Immature natural killer cell (primary cell): ENCODE measurements around the gene APBB1IP. TPM values are rescaled to one million over a fixed set of nuclear protein-coding genes. Genes with fewer than 3 reads are reported as not detected.
A peak's percentile ranks its signal among the peaks of the same experiment; 100 is the strongest.
"Not testable (repeated sequence)": the region's sequence is repeated elsewhere in the genome, so short reads cannot be mapped to it uniquely, and the experiment has no call there.

Experiments used
- DNase-seq, 3 donors: peaks; one replicate each; pipeline ENCODE4 v3.0.0; 2022; ENCODE audit warnings: mixed read lengths in 1 of 3
- H3K27ac Mint-ChIP-seq, 6 donors: one replicate each; pipeline ENCODE4 v1.8.0; 2020; ENCODE audit warnings: mixed read lengths in 6 of 6, mild to moderate bottlenecking in 5 of 6, inconsistent platforms in 4 of 6, moderate library complexity in 3 of 6
- H3K27me3 Mint-ChIP-seq, 3 donors: one replicate each; pipeline ENCODE4 v1.8.0; 2020 to 2021; ENCODE audit warnings: low read depth in 3 of 3, mild to moderate bottlenecking in 3 of 3, mixed read lengths in 3 of 3, moderate library complexity in 3 of 3, inconsistent platforms in 1 of 3
- H3K36me3 Mint-ChIP-seq, 3 donors: one replicate each; pipeline ENCODE4 v1.8.0; 2020; ENCODE audit warnings: mixed read lengths in 3 of 3, inconsistent platforms in 2 of 3, mild to moderate bottlenecking in 2 of 3
- H3K4me1 Mint-ChIP-seq, 2 donors: one replicate each; pipeline ENCODE4 v1.8.0; 2020; ENCODE audit warnings: inconsistent platforms in 2 of 2, mild to moderate bottlenecking in 2 of 2, mixed read lengths in 2 of 2, moderate library complexity in 1 of 2
- H3K4me3 Mint-ChIP-seq, 5 donors: one replicate each; pipeline ENCODE4 v1.8.0; 2020; ENCODE audit warnings: mild to moderate bottlenecking in 5 of 5, mixed read lengths in 5 of 5, inconsistent platforms in 3 of 5, moderate library complexity in 3 of 5
- H3K9me3 Mint-ChIP-seq, 6 donors: one replicate each; pipeline ENCODE4 v1.8.0; 2020; ENCODE audit warnings: mild to moderate bottlenecking in 6 of 6, mixed read lengths in 6 of 6, inconsistent platforms in 4 of 6, moderate library complexity in 3 of 6
- polyA plus RNA-seq, 3 donors: library from polyadenylated mRNA; unstranded; fragments of 300-500 nt; fragmentation: Illumina TruSeq; gene quantifications; one replicate each; pipeline ENCODE4 v1.2.3, GENCODE V29; 2021

APBB1IP gene
- polyA plus RNA-seq, 3 donors from 2014 or later = 22.0 to 83.5 (median 29.8) TPM

DNA sequence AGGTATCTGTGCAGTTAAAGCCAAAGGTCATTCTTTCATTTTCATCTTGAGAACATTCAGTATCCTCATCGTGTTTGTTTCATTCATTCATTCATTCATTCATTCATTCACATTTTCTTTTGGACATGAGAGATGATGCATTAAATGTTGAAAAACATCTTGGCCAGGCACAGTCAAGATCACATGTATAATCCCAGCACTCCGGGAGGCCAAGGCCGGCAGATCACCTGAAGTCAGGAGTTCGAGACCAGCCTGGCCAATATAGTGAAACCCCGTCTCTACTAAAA lies 34.3 kb downstream of the APBB1IP start:
- Mint-ChIP-seq H3K27me3 (peaks cover 0 to 4% (median 2%) of the 10 kb centered on the region in 3 donors), H3K36me3 (peaks cover 0 to 21% (median 6%) of the 10 kb centered on the region in 3 donors), H3K9me3 (no peaks in the 10 kb centered on the region), H3K27ac (peak overlapping the region in 5 of 6 donors; percentile 67 to 92 (median 85)), H3K4me3 (peak overlapping the region in 3 of 5 donors; percentile 1 to 59 (median 12)), H3K4me1 (peaks cover 89 to 94% of the 10 kb centered on the region in 2 donors)
- DNase-seq = no peak

DNA sequence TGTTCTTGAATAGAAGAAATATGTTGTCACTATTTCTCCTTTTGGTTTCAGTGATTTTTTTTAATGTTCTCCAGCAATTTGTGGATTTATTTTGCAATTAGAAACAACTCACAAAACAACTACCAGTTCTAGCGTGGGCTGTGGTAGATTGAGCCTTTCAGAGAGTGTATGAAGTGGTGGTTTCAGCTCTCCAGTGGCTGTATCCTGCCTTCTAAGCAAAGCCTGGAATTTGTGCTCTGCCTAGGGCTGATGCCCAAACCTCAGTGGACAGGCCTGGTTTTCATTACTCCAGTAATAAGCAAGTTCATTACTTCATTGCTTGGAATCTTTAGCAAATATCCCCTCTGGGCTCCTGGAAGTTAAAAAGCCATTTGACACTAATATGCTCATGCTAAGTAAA lies 35.9 kb downstream of the APBB1IP start:
- H3K9me3 Mint-ChIP-seq = no peaks in the 10 kb centered on the region
- H3K27me3 Mint-ChIP-seq = peaks cover 0 to 8% (median 0%) of the 10 kb centered on the region in 3 donors
- no peak for DNase-seq
- peak overlapping the region; percentile 81 to 91 (median 88) for H3K27ac Mint-ChIP-seq
- H3K4me3 Mint-ChIP-seq = peak overlapping the region; percentile 31 to 63 (median 54)
- H3K4me1 Mint-ChIP-seq = peaks cover 89 to 94% of the 10 kb centered on the region in 2 donors
- H3K36me3 Mint-ChIP-seq = peaks cover 0 to 22% (median 12%) of the 10 kb centered on the region in 3 donors

DNA sequence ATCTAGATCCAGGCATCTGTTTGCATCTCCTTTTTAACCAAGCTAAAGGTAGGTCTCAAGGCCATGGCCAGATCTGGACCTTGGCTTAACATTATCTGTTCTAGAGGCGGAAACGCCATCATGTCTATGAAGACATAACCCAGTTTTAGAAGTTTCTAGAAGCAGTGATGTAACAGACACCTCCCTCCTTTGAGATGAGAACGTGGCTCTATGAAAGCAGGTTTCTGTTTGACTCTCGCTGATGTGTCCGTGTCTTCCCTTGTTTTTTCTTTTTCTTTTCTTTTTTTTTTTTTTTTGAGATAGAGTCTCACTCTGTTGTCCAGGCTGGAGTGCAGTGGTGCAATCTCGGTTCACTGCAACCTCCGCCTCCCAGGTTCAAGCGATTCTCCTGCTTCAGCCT lies 36.7 kb downstream of the APBB1IP start:
- Mint-ChIP-seq H3K4me3 (peak overlapping the region; percentile 13 to 72 (median 62)), H3K4me1 (peaks cover 84 to 91% of the 10 kb centered on the region in 2 donors), H3K27ac (peak overlapping the region; percentile 81 to 91 (median 88)), H3K36me3 (peaks cover 0 to 22% (median 16%) of the 10 kb centered on the region in 3 donors)
- not testable (repeated sequence) for H3K9me3 Mint-ChIP-seq, H3K27me3 Mint-ChIP-seq, DNase-seq

DNA sequence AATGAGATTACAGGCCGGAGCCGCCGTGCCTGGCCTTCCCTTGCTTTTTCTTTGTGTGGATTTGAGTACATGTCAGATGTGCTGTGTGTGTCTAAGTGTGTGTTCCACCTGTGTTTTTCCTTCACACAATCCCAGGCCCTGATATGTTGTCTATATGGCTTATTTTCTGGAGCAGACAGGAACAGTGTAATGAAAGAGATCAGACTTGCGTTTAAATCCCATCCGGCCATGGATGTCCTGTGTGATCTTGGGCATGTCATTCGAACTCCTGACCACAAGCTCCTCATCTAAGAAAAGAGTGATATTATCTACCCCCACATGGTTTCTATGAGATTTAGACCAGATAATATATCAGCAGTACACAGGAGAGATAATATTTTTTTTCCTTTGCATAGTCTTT lies 37.2 kb downstream of the APBB1IP start:
- H3K27me3 Mint-ChIP-seq = peaks cover 0 to 10% (median 4%) of the 10 kb centered on the region in 3 donors
- no peak for DNase-seq
- no peaks in the 10 kb centered on the region for H3K9me3 Mint-ChIP-seq
- H3K27ac Mint-ChIP-seq = peak overlapping the region; percentile 81 to 91 (median 88)
- peak overlapping the region; percentile 13 to 72 (median 62) for H3K4me3 Mint-ChIP-seq
- H3K4me1 Mint-ChIP-seq = peaks cover 85 to 92% of the 10 kb centered on the region in 2 donors
- peaks cover 0 to 22% (median 19%) of the 10 kb centered on the region in 3 donors for H3K36me3 Mint-ChIP-seq

DNA sequence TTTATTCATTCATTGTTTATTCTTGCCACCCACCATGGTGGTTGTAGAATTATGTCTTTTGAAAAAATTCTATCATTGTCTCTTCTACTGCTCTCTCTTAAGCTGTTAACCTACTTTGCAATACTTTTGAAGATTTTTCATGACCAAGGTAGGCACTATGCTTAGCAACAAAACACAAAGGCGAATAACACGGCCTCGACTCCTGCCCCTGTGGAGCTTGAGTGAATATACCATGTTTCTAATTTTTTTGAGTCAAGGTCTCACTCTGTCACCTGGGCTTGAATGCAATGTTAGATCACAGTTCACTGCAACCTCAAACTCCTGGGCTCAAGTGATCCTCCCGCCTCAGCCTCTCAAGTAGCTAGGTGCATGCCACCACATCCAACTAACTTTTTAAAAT lies 39.4 kb downstream of the APBB1IP start:
- H3K4me1 Mint-ChIP-seq = peaks cover 82 to 92% of the 10 kb centered on the region in 2 donors
- H3K4me3 Mint-ChIP-seq = peak overlapping the region in 3 of 5 donors; percentile 14 to 33 (median 19)
- H3K9me3 Mint-ChIP-seq = no peaks in the 10 kb centered on the region

DNA sequence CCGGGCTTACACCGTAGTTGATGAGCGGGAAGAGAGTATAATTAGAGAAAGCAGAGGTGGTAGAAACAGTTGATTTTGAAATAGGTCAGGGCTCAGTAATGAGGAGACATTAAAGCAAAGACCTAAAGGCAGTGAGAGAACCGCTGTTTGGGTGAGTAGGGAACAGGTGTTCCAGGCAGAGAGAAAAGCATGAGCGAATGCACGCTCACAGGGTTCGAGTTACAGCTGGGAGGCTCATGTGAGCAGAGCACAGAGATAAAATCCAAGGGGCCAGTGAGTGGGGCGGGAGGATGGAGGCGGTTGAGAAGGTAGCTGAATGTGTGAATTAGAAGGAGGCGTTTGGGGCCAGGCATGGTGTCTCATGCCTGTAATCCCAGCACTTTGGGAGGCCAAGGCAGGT lies 39.9 kb downstream of the APBB1IP start:
- H3K4me3 Mint-ChIP-seq = peak overlapping the region; percentile 40 to 86 (median 76)
- no peaks in the 10 kb centered on the region for H3K9me3 Mint-ChIP-seq
- peaks cover 82 to 91% of the 10 kb centered on the region in 2 donors for H3K4me1 Mint-ChIP-seq
- peaks cover 0 to 19% (median 11%) of the 10 kb centered on the region in 3 donors for H3K36me3 Mint-ChIP-seq
- H3K27ac Mint-ChIP-seq = peak overlapping the region; percentile 79 to 91 (median 85)
- no peak for DNase-seq
- peaks cover 0 to 16% (median 4%) of the 10 kb centered on the region in 3 donors for H3K27me3 Mint-ChIP-seq

More for the DNA sequence above, 39.4 kb downstream of the APBB1IP start:
- Mint-ChIP-seq H3K27me3 (peaks cover 0 to 16% (median 4%) of the 10 kb centered on the region in 3 donors), H3K27ac (peak overlapping the region; percentile 79 to 91 (median 85)), H3K36me3 (peaks cover 0 to 19% (median 12%) of the 10 kb centered on the region in 3 donors)
- no peak for DNase-seq

DNA sequence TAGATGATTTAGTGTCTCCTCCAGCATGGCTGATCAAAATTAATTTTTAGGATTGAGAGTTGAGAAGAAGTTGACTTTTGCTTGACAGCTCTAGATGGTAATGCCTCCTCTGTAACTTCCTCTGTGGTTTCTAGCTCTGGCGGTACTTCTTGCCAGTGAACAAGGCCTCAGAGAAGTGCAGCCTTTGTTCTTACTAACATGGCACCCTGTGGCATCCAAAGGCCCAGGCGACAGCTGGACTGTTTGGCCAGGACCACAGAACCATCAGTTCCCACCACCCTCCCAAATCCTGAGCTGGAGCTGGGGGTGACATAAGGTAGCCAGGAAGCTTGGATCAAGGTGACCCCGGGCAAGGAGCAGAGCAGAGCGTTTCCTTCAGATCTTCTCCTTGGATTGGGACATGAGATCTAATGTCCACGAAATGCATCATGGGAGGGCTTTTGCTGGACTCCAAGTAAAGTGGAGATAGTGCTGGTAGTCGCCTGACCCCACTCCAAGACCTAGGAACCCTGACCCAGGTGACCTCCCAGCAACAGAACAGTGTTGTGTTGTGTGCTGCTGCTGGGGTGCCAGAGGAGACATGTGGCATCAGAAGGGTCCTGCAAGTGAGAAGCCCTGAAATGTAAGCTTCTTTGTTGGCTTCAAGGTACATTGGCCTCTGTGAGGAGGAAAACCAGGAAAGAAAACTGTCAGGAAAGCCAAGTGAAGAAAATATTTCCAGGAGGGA lies 41.8 kb downstream of the APBB1IP start:
- peaks cover 0 to 16% (median 4%) of the 10 kb centered on the region in 3 donors for H3K27me3 Mint-ChIP-seq
- H3K36me3 Mint-ChIP-seq = peaks cover 0 to 19% (median 11%) of the 10 kb centered on the region in 3 donors
- peak; percentile 47 to 56 (median 48) for DNase-seq
- no peaks in the 10 kb centered on the region for H3K9me3 Mint-ChIP-seq
- H3K4me1 Mint-ChIP-seq = peaks cover 79 to 88% of the 10 kb centered on the region in 2 donors
- H3K27ac Mint-ChIP-seq = peak overlapping the region; percentile 95 to 98 (median 97)
- H3K4me3 Mint-ChIP-seq = peak overlapping the region; percentile 66 to 92 (median 81)

DNA sequence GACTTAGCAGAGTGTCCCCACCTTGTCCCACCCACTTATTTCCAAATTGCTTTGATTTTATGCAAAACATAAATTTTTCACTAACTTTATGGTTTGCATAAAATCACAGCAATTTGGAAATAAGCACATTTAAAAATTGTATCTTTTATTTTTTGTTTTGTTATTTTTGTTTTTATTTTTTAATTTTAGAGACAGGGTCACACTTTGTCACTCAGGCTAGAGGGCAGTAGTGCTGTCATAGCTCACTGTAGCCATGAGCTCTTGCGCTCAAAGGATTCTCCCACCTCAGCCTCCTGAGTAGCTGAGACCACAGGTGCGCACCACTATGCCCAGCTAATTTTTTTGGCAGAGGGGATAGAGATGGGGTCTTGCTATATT lies 43.2 kb downstream of the APBB1IP start:
- Mint-ChIP-seq H3K27ac (peak overlapping the region; percentile 96 to 98 (median 97)), H3K4me1 (peaks cover 80 to 89% of the 10 kb centered on the region in 2 donors), H3K9me3 (no peaks in the 10 kb centered on the region), H3K36me3 (peaks cover 0 to 19% (median 9%) of the 10 kb centered on the region in 3 donors), H3K27me3 (peaks cover 0 to 12% (median 4%) of the 10 kb centered on the region in 3 donors), H3K4me3 (peak overlapping the region in 4 of 5 donors; percentile 77 to 92 (median 84))
- no peak for DNase-seq

DNA sequence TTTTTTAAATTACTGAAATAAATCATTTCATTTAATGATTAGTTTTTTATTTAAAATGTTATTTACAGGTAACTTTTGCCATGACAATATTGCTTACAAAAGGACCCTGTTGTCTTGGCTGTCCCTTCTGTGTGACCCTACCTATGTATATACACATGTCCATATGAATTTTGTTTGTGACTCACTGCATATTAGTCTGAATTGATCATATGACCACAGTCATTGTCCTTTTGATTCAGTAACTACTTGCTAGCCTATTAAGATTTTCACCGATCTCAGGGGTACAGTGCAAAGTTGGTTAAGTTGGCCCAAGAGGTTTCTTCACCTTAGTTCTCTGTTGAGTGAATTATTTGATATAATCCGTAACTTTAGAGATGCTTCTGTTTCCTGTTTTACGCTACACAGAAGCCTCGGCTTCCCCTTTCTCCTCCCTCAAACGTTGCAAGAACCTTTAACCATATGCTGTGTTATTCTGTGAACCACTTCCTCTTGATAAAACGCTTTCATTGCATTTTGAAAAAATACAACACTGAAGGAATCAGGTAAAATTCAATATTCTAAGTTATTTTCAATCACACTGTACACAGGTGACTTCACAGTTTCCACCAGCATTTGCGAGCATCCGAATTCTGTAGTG lies 43.9 kb downstream of the APBB1IP start:
- peak overlapping the region; percentile 91 to 98 (median 96) for H3K27ac Mint-ChIP-seq
- peak; percentile 58 to 66 (median 63) for DNase-seq
- H3K36me3 Mint-ChIP-seq = peaks cover 0 to 18% (median 7%) of the 10 kb centered on the region in 3 donors

DNA sequence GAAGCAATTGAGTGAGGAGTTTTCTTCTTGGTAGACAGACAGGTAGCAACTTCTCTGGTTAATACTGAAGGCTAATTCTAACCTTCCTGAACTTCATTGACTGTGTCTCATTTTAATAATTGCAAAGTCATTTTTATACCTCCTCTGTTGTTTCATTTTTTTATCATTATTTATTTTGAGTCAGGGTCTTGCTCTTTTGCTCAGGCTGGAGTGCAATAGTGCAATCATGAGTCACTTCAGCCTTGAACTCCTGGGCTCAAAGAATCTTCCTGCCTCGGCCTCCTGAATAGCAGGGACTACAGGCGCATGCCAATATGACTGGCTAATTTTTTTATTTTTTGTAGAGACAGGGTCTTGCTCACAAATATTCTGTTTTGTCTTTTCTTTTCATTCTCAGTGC lies 45.4 kb downstream of the APBB1IP start:
- no peak for DNase-seq
- peaks cover 0 to 8% (median 3%) of the 10 kb centered on the region in 3 donors for H3K36me3 Mint-ChIP-seq
- H3K9me3 Mint-ChIP-seq = no peaks in the 10 kb centered on the region
- H3K4me3 Mint-ChIP-seq = peak overlapping the region; percentile 56 to 83 (median 61)
- peak overlapping the region; percentile 85 to 98 (median 96) for H3K27ac Mint-ChIP-seq
- peaks cover 4 to 14% (median 14%) of the 10 kb centered on the region in 3 donors for H3K27me3 Mint-ChIP-seq
- peaks cover 84 to 89% of the 10 kb centered on the region in 2 donors for H3K4me1 Mint-ChIP-seq

More for the DNA sequence above, 43.9 kb downstream of the APBB1IP start:
- Mint-ChIP-seq H3K4me1 (peaks cover 84 to 89% of the 10 kb centered on the region in 2 donors), H3K9me3 (no peaks in the 10 kb centered on the region), H3K4me3 (peak overlapping the region; percentile 77 to 88 (median 83)), H3K27me3 (peaks cover under 1 to 13% (median 5%) of the 10 kb centered on the region in 3 donors)

DNA sequence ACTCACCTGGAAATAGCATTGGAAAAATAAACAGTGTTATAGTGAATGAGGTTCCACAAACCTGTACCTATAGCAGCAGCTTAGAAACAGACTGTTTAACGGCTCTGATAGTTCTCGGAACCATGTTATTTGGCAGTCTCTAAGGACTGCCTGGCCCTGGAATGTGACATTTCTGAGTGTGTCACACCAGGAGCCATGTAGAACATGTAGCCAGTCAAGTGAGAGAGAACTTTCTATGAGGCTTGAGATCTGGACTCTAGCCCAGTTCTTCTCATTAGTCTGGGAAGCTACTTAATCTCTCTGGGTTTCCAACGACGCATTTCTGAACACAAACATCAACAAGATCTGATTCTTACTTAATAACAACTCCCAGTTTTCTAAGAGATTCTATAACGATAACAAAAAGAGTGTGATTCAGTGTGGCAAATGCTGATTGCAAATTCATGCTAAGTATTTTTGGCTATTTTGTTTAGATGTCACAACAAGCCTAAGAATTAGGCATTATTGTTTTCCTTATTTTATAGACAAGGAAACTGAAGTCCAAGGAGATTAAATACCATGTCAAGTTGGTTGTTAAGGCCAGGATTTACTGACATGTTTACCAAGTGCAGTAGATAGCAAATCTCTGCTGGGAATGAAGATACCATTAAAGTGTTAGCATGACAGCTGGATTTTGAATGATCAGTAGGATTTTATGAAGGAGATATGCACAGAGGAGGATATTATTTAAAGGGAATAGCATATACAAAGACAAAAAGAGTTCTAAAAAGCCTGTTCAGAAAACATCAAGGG lies 47.2 kb downstream of the APBB1IP start:
- peaks cover 85 to 90% of the 10 kb centered on the region in 2 donors for H3K4me1 Mint-ChIP-seq
- H3K4me3 Mint-ChIP-seq = peak overlapping the region; percentile 28 to 72 (median 34)
- H3K9me3 Mint-ChIP-seq = no peaks in the 10 kb centered on the region
- no peak for DNase-seq
- H3K27me3 Mint-ChIP-seq = peaks cover 4 to 12% (median 12%) of the 10 kb centered on the region in 3 donors
- peak overlapping the region; percentile 90 to 97 (median 94) for H3K27ac Mint-ChIP-seq
- H3K36me3 Mint-ChIP-seq = peaks cover 0 to 11% (median under 1%) of the 10 kb centered on the region in 3 donors

DNA sequence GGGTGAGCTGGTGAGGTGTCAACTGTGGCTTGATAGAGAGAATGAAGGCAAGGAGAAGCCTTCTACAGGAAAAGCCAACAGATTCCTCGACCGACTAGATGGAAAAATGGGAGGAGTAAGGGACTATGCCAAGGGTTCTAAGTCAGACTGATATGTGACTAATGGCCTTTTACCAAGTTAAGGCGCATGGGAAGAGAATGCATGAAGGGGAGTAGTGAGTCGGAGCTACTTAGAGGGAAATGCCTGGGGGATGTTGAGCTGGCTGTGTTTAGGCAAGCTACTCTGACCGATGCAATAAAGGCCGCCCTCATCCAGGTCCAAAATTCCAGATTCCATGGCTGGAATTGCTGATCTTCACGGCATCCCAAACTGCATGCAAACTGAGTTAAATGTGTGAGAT lies 48.2 kb downstream of the APBB1IP start:
- H3K9me3 Mint-ChIP-seq = no peaks in the 10 kb centered on the region
- peaks cover 4 to 12% (median 12%) of the 10 kb centered on the region in 3 donors for H3K27me3 Mint-ChIP-seq
- peak overlapping the region; percentile 64 to 79 (median 73) for H3K4me3 Mint-ChIP-seq
- H3K36me3 Mint-ChIP-seq = peaks cover 0 to 11% (median 3%) of the 10 kb centered on the region in 3 donors
- DNase-seq = no peak
- peaks cover 81 to 88% of the 10 kb centered on the region in 2 donors for H3K4me1 Mint-ChIP-seq
- H3K27ac Mint-ChIP-seq = peak overlapping the region; percentile 95 to 98 (median 97)
